IMR-90 (cell line): ENCODE data around the gene MAEA. TPM values are rescaled to one million over a fixed set of nuclear protein-coding genes. Genes with fewer than 3 reads are reported as not detected.
A peak's percentile ranks its signal among the peaks of the same experiment; 100 is the strongest.

Source experiments
- ATAC-seq: fragments of 200-7000 bp; cut with Tn5 transposase; 2 replicates; pipeline ENCODE4 v1.9.1; 2020; ENCODE audit warnings: low read depth, mild to moderate bottlenecking, moderate library complexity
- BruUV-seq: library from RNA; stranded (reverse); fragments of 400-500 nt; replicated peaks from 2 replicates; lab custom pipeline; 2021; lab: Mats Ljungman, UMichigan
- CTCF ChIA-PET: fragments of 300-600 bp; formaldehyde crosslinking; extraction: SDS; loops from one replicate; lab custom pipeline; 2021; ENCODE audit warnings: antibody characterized with exemption; lab: Yijun Ruan, JAX
- POLR2A ChIA-PET: fragments of 300-600 bp; sonication (Branson Sonifier 250); formaldehyde crosslinking; loops from one replicate; lab custom pipeline; 2022; ENCODE audit warnings: antibody characterized with exemption; ENCODE audit not compliant: unreplicated experiment; lab: Charles Lee
- DNase-seq: peaks from one replicate; pipeline ENCODE4 v3.0.0; 2013
- H2AFZ ChIP-seq: replicated peaks from 2 replicates; pipeline ENCODE3; 2013; ENCODE audit warnings: low read length, mild to moderate bottlenecking; ENCODE audit not compliant: poor library complexity
- H2AK5ac ChIP-seq: 2 replicates; pipeline ENCODE4 v1.6.1; 2013; ENCODE audit warnings: low read depth, low read length, inconsistent platforms
- H2AK9ac ChIP-seq: replicated peaks from 2 replicates; pipeline ENCODE3; 2013; ENCODE audit warnings: mild to moderate bottlenecking, low read depth, low read length, moderate library complexity; ENCODE audit not compliant: poor library complexity
- H2BK120ac ChIP-seq: 2 replicates; pipeline ENCODE4 v1.6.1; 2013; ENCODE audit warnings: low read depth, low read length, inconsistent platforms
- H2BK15ac ChIP-seq: 3 replicates; pipeline ENCODE4 v1.6.1; 2013; ENCODE audit warnings: low read depth, low read length, inconsistent platforms
- H2BK20ac ChIP-seq: 2 replicates; pipeline ENCODE4 v1.6.1; 2013; ENCODE audit warnings: low read depth, mild to moderate bottlenecking, inconsistent platforms, low read length, moderate library complexity
- H2BK5ac ChIP-seq: 2 replicates; pipeline ENCODE4 v1.6.1; 2013; ENCODE audit warnings: mild to moderate bottlenecking, low read depth, low read length, inconsistent platforms; ENCODE audit not compliant: poor library complexity, severe bottlenecking
- H3K14ac ChIP-seq: replicated peaks from 2 replicates; pipeline ENCODE4 v1.6.1; 2013; ENCODE audit warnings: low read depth, low read length, inconsistent platforms
- H3K18ac ChIP-seq: 2 replicates; pipeline ENCODE4 v1.6.1; 2013; ENCODE audit warnings: low read depth, low read length, control low read depth
- H3K23ac ChIP-seq: 2 replicates; pipeline ENCODE4 v1.6.1; 2013; ENCODE audit warnings: low read depth, low read length, inconsistent platforms
- H3K27ac ChIP-seq: 2 replicates; pipeline ENCODE4 v1.5.1; 2013; ENCODE audit warnings: mild to moderate bottlenecking, control low read depth, low read length; ENCODE audit not compliant: insufficient read depth
- H3K27me3 ChIP-seq: 2 replicates; pipeline ENCODE4 v1.6.1; 2013; ENCODE audit warnings: low read length; ENCODE audit not compliant: control insufficient read depth, insufficient read depth
- H3K36me3 ChIP-seq: 2 replicates; pipeline ENCODE4 v1.6.1; 2013; ENCODE audit warnings: low read length, mixed read lengths; ENCODE audit not compliant: control insufficient read depth, insufficient read depth
- H3K4ac ChIP-seq: 2 replicates; pipeline ENCODE4 v1.6.1; 2013; ENCODE audit warnings: low read depth, low read length, inconsistent platforms
- H3K4me1 ChIP-seq: 2 replicates; pipeline ENCODE4 v1.6.1; 2013; ENCODE audit warnings: low read length, mixed read lengths; ENCODE audit not compliant: control insufficient read depth, insufficient read depth
- H3K4me2 ChIP-seq: 2 replicates; pipeline ENCODE4 v1.6.1; 2013; ENCODE audit warnings: low read depth, mild to moderate bottlenecking, control low read depth, low read length, moderate library complexity
- H3K4me3 ChIP-seq: 2 replicates; pipeline ENCODE4 v1.5.1; 2013; ENCODE audit warnings: low read depth, mild to moderate bottlenecking, control low read depth, low read length, moderate library complexity; ENCODE audit not compliant: insufficient read depth
- H3K56ac ChIP-seq: 2 replicates; pipeline ENCODE4 v1.6.1; 2013; ENCODE audit warnings: low read length, inconsistent platforms; ENCODE audit not compliant: insufficient read depth; ENCODE audit errors: extremely low read depth
- H3K79me1 ChIP-seq, 2 experiments: 2 replicates each; pipeline ENCODE4 v1.6.1; 2013; ENCODE audit warnings: low read length in 2 of 2, inconsistent platforms in 1 of 2, low read depth in 1 of 2
- H3K9ac ChIP-seq: 2 replicates; pipeline ENCODE4 v1.6.1; 2013; ENCODE audit warnings: low read depth, low read length, control low read depth
- H3K9me1 ChIP-seq: 2 replicates; pipeline ENCODE4 v1.6.1; 2013; ENCODE audit warnings: low read length, inconsistent platforms; ENCODE audit not compliant: insufficient read depth
- H3K9me3 ChIP-seq: 2 replicates; pipeline ENCODE4 v1.6.1; 2013; ENCODE audit warnings: low read length; ENCODE audit not compliant: control insufficient read depth, insufficient read depth
- H4K20me1 ChIP-seq: 2 replicates; pipeline ENCODE4 v1.6.1; 2013; ENCODE audit warnings: low read length, inconsistent platforms; ENCODE audit not compliant: insufficient read depth
- H4K5ac ChIP-seq: 2 replicates; pipeline ENCODE4 v1.6.1; 2013; ENCODE audit warnings: mild to moderate bottlenecking, low read depth, low read length, control low read depth
- H4K8ac ChIP-seq, 2 experiments: 2 replicates each; pipeline ENCODE4 v1.6.1; 2013; ENCODE audit warnings: low read depth in 2 of 2, low read length in 2 of 2, control low read depth in 1 of 2, inconsistent platforms in 1 of 2
- H4K91ac ChIP-seq: 2 replicates; pipeline ENCODE4 v1.6.1; 2013; ENCODE audit warnings: low read depth, low read length, inconsistent platforms; ENCODE audit not compliant: insufficient read depth
- BHLHE40 ChIP-seq: fragments of 150-350 bp; IDR thresholded peaks from 2 replicates; pipeline ENCODE4 v1.6.1; 2016; ENCODE audit warnings: mild to moderate bottlenecking, low read depth, low read length
- CEBPB ChIP-seq: IDR thresholded peaks from 2 replicates; pipeline ENCODE4 v1.6.1; 2012; ENCODE audit warnings: low read depth, low read length, improper control_type of control experiment
- CHD1 ChIP-seq: IDR thresholded peaks from 2 replicates; pipeline ENCODE4 v1.6.1; 2012; ENCODE audit warnings: low read depth, low read length, improper control_type of control experiment
- CTCF ChIP-seq: conservative IDR thresholded peaks from 2 replicates; pipeline ENCODE4 v1.5.1; 2012; ENCODE audit warnings: mild to moderate bottlenecking, low read depth, low read length, improper control_type of control experiment
- ELK1 ChIP-seq: fragments of 150-350 bp; IDR thresholded peaks from 2 replicates; pipeline ENCODE4 v1.6.1; 2016; ENCODE audit warnings: low read depth, mild to moderate bottlenecking, low read length, moderate library complexity, borderline replicate concordance
- FOS ChIP-seq: fragments of 150-350 bp; IDR thresholded peaks from 2 replicates; pipeline ENCODE4 v1.6.1; 2016; ENCODE audit warnings: low read depth, low read length
- MAFK ChIP-seq: IDR thresholded peaks from 2 replicates; pipeline ENCODE4 v1.6.1; 2012; ENCODE audit warnings: low read depth, low read length, improper control_type of control experiment
- MAZ ChIP-seq: IDR thresholded peaks from 2 replicates; pipeline ENCODE4 v1.6.1; 2012; ENCODE audit warnings: low read depth, mild to moderate bottlenecking, low read length, improper control_type of control experiment, moderate library complexity, borderline replicate concordance
- MXI1 ChIP-seq: IDR thresholded peaks from 2 replicates; pipeline ENCODE4 v1.6.1; 2012; ENCODE audit warnings: low read depth, mild to moderate bottlenecking, low read length, moderate library complexity, borderline replicate concordance
- NFE2L2 ChIP-seq: fragments of 150-350 bp; IDR thresholded peaks from 2 replicates; pipeline ENCODE4 v1.6.1; 2016; ENCODE audit warnings: low read depth, mild to moderate bottlenecking, low read length
- POLR2A ChIP-seq: IDR thresholded peaks from 2 replicates; pipeline ENCODE4 v1.6.1; 2012; ENCODE audit warnings: mild to moderate bottlenecking, low read depth, low read length
- RAD21 ChIP-seq: IDR thresholded peaks from 2 replicates; pipeline ENCODE4 v1.6.1; 2012; ENCODE audit warnings: low read length, improper control_type of control experiment
- RCOR1 ChIP-seq: IDR thresholded peaks from 2 replicates; pipeline ENCODE4 v1.6.1; 2012; ENCODE audit warnings: mild to moderate bottlenecking, low read length, improper control_type of control experiment; ENCODE audit not compliant: insufficient replicate concordance
- RFX5 ChIP-seq: IDR thresholded peaks from 2 replicates; pipeline ENCODE4 v1.8.0; 2012; ENCODE audit warnings: low read depth, mild to moderate bottlenecking, low read length, moderate library complexity
- SMC3 ChIP-seq: fragments of 150-350 bp; IDR thresholded peaks from 2 replicates; pipeline ENCODE4 v1.6.1; 2016; ENCODE audit warnings: low read depth, mild to moderate bottlenecking, antibody characterized with exemption, low read length, moderate library complexity
- USF2 ChIP-seq: fragments of 150-350 bp; IDR thresholded peaks from 2 replicates; pipeline ENCODE4 v1.6.1; 2017; ENCODE audit warnings: mild to moderate bottlenecking, antibody characterized with exemption, low read length, low read depth
- WGBS, 2 experiments: methylation state at CpG; one replicate each; pipeline versions ENCODE4 v1.1.5 to v1.1.7; 2013; ENCODE audit warnings: missing lambda C conversion rate in 2 of 2; ENCODE audit not compliant: insufficient read length in 1 of 2; ENCODE audit errors: extremely low coverage in 2 of 2; 5-methylcytosine and 5-hydroxymethylcytosine counted together
- dilution Hi-C: fragments of 300-500 bp; cut with HindIII; formaldehyde crosslinking; loops from one replicate; pipeline ENCODE4 v1.14.3; 2018; ENCODE audit warnings: low sequenced_read_pairs; ENCODE audit not compliant: unreplicated experiment
- in situ Hi-C: fragments of 300-500 bp; cut with MboI; formaldehyde crosslinking; loops from 3 replicates; pipeline ENCODE4 v1.14.3; 2019; ENCODE audit warnings: low sequenced_read_pairs, inconsistent platforms, mixed read lengths
- intact Hi-C: fragments of 100-400 bp; cut with micrococcal nuclease; formaldehyde crosslinking; loops from 2 replicates; pipeline ENCODE4 v1.10.0; 2022
- polyA plus RNA-seq, 3 experiments: library from polyadenylated mRNA; depleted of rRNA; stranded (reverse); fragments of >200 nt; gene quantifications; 2 replicates each; pipeline ENCODE4 v1.2.3, GENCODE V29; 2012; ENCODE audit warnings: low replicate concordance in 1 of 3
- total RNA-seq: library from RNA; depleted of rRNA; stranded (reverse); fragments of >200 nt; gene quantifications from 2 replicates; pipeline ENCODE4 v1.2.3, GENCODE V29; 2012

MAEA gene
- total and polyA plus RNA-seq, 2 of the 4 experiments (the other 2 are of a cell fraction): 61.5 to 108 TPM

GRCh38 chr4:1315836-1316536 lies 26.3 kb downstream of the MAEA start:
- CTCF ChIA-PET: no interaction called here
- Histone ChIP-seq H3K27me3 (no peaks in the 10 kb centered on the region), H3K36me3 (peaks cover 55% of the 10 kb centered on the region), H3K27ac (no peak overlapping the region), H2BK20ac (no peak overlapping the region), H2AFZ (peak overlapping the region; percentile 51), H3K4me3 (no peak overlapping the region), H4K20me1 (peaks cover 14% of the 10 kb centered on the region), H4K91ac (no peak overlapping the region), H4K5ac (no peak overlapping the region), H2BK5ac (no peak overlapping the region), H3K4me2 (no peak overlapping the region), H3K23ac (no peak overlapping the region), H3K14ac (no peak overlapping the region), H3K4ac (no peak overlapping the region), H2BK120ac (no peak overlapping the region), H3K9ac (no peak overlapping the region), H3K18ac (no peak overlapping the region), H4K8ac (no peak overlapping the region), H3K79me1 (peaks cover 15 to 66% of the 10 kb centered on the region in 2 experiments), H3K9me3 (no peaks in the 10 kb centered on the region), H3K56ac (no peak overlapping the region), H2AK9ac (peak overlapping the region; percentile 42), H2BK15ac (no peak overlapping the region), H2AK5ac (no peak overlapping the region), H3K4me1 (no peaks in the 10 kb centered on the region), H3K9me1 (peaks cover 7% of the 10 kb centered on the region; the same call in 1 of the 2 replicates)
- no peak for DNase-seq
- WGBS, 2 experiments: 99% methylated on average over 14 of the region's 27 CpGs; no CpG with 5 or more reads in 1 of the 2 experiments
- no TSS peak for BruUV-seq
- in situ Hi-C loops (no loop called here), dilution Hi-C loops (no loop called here), intact Hi-C loops (no loop called here)
- TF ChIP-seq MXI1 (no peak), MAZ (no peak), ELK1 (no peak), POLR2A (no peak), NFE2L2 (no peak), MAFK (no peak), RCOR1 (no peak), SMC3 (no peak), FOS (no peak), CHD1 (no peak), CEBPB (no peak), RAD21 (no peak), USF2 (no peak), CTCF (no peak), BHLHE40 (no peak), RFX5 (no peak)
- POLR2A ChIA-PET: no interaction called here
- no peak for ATAC-seq
